Measurements from ENCODE around the gene PLXNC1.
A peak's percentile ranks its signal among the peaks of the same experiment; 100 is the strongest.

The PLXNC1 gene

GRCh38 chr12:94267921-94268471 is 119.6 kb downstream of the PLXNC1 start:
- TF ChIP-seq CTCF (IDR thresholded peaks at IDR 0.05; ENCODE audit: unreplicated experiment in 3 of 3) = no peak
- H3K27ac Mint-ChIP-seq = peak overlapping the region; percentile 77 to 100 (median 77)
- no peaks in the 10 kb centered on the region for H3K27me3 Mint-ChIP-seq (ENCODE audit: low read depth)
- H3K4me1 Mint-ChIP-seq = peaks cover 71% of the 10 kb centered on the region
- no peaks in the 10 kb centered on the region for H3K36me3 Mint-ChIP-seq (ENCODE audit: low read depth)
- H3K9me3 Mint-ChIP-seq = no peaks in the 10 kb centered on the region
- no peak overlapping the region for H3K4me3 Mint-ChIP-seq

- Mint-ChIP-seq H3K27me3 (ENCODE audit: low read depth) (no peaks in the 10 kb centered on the region), H3K9me3 (no peaks in the 10 kb centered on the region), H3K4me3 (no peak overlapping the region), H3K27ac (peak overlapping the region in 1 of 3 experiments; percentile 43), H3K4me1 (peaks cover 56% of the 10 kb centered on the region), H3K36me3 (ENCODE audit: low read depth) (peaks cover 4% of the 10 kb centered on the region)
- TF ChIP-seq CTCF (IDR thresholded peaks at IDR 0.05; ENCODE audit: unreplicated experiment in 3 of 3) = no peak
Measured at GRCh38 chr12:94269316-94269999, 121.1 kb downstream of the PLXNC1 start.

- Mint-ChIP-seq H3K4me3 (no peak overlapping the region), H3K9me3 (no peaks in the 10 kb centered on the region), H3K27me3 (ENCODE audit: low read depth) (peaks cover 3% of the 10 kb centered on the region), H3K27ac (no peak overlapping the region), H3K4me1 (peaks cover 37% of the 10 kb centered on the region), H3K36me3 (ENCODE audit: low read depth) (peaks cover 4% of the 10 kb centered on the region)
- no peak for TF ChIP-seq CTCF (IDR thresholded peaks at IDR 0.05; ENCODE audit: unreplicated experiment in 3 of 3)
Measured at GRCh38 chr12:94271351-94271750, 123.0 kb downstream of the PLXNC1 start.

- Mint-ChIP-seq H3K9me3 (no peaks in the 10 kb centered on the region), H3K4me1 (peaks cover 29% of the 10 kb centered on the region), H3K27ac (no peak overlapping the region), H3K27me3 (ENCODE audit: low read depth) (peaks cover 3% of the 10 kb centered on the region), H3K4me3 (no peak overlapping the region), H3K36me3 (ENCODE audit: low read depth) (peaks cover 4% of the 10 kb centered on the region)
- TF ChIP-seq CTCF (IDR thresholded peaks at IDR 0.05; ENCODE audit: unreplicated experiment in 3 of 3) = no peak
Measured at GRCh38 chr12:94272280-94272679, 123.9 kb downstream of the PLXNC1 start.

- H3K36me3 Mint-ChIP-seq (ENCODE audit: low read depth) = peaks cover 4% of the 10 kb centered on the region
- TF ChIP-seq CTCF (IDR thresholded peaks at IDR 0.05; ENCODE audit: unreplicated experiment in 3 of 3) = no peak
- no peak overlapping the region for H3K27ac Mint-ChIP-seq
- H3K4me3 Mint-ChIP-seq = no peak overlapping the region
- H3K9me3 Mint-ChIP-seq = no peaks in the 10 kb centered on the region
- peaks cover 19% of the 10 kb centered on the region for H3K4me1 Mint-ChIP-seq
- peaks cover 3% of the 10 kb centered on the region for H3K27me3 Mint-ChIP-seq (ENCODE audit: low read depth)
Measured at GRCh38 chr12:94273272-94273671, 124.9 kb downstream of the PLXNC1 start.

- H3K9me3 Mint-ChIP-seq = no peaks in the 10 kb centered on the region
- no peak for TF ChIP-seq CTCF (IDR thresholded peaks at IDR 0.05; ENCODE audit: unreplicated experiment in 3 of 3)
- H3K4me1 Mint-ChIP-seq = peaks cover 1% of the 10 kb centered on the region
- peaks cover 3% of the 10 kb centered on the region for H3K27me3 Mint-ChIP-seq (ENCODE audit: low read depth)
- H3K4me3 Mint-ChIP-seq = no peak overlapping the region
- peaks cover 4% of the 10 kb centered on the region for H3K36me3 Mint-ChIP-seq (ENCODE audit: low read depth)
- H3K27ac Mint-ChIP-seq = no peak overlapping the region
Measured at GRCh38 chr12:94276725-94277124, 128.3 kb downstream of the PLXNC1 start.

All from nephron (organoid).